NCI-H2196 treated with DMSO at 0.1 percent for 48 hours (cell line): ENCODE measurements around the gene LINC01488.

Source experiments
- DNase-seq: peaks from one replicate; lab custom pipeline; 2025; ENCODE audit not compliant: unreplicated experiment; lab: John Stamatoyannopoulos, UW

LINC01488 gene

DNA sequence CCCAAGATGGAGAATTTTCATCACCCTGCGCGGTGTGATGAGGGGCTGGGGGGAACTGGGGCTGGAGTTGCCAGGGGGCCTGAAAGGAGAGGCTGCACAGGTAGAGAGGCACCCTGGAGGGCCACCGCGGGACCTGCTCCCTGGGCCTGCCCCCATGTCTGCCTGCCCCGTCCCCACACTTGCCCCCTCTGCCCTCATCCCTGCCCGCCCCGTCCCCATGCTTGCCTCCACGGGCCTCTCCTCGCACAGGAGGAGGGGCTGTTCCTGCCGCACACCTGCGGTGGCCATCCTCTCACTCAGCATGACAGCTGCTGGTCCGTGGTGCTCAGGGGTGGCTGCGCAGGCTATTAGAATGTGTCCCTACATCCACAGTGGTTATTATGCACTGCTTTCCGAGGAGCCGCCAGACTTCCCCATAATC, 43.5 kb downstream of the LINC01488 start:
- no peak for DNase-seq

DNA sequence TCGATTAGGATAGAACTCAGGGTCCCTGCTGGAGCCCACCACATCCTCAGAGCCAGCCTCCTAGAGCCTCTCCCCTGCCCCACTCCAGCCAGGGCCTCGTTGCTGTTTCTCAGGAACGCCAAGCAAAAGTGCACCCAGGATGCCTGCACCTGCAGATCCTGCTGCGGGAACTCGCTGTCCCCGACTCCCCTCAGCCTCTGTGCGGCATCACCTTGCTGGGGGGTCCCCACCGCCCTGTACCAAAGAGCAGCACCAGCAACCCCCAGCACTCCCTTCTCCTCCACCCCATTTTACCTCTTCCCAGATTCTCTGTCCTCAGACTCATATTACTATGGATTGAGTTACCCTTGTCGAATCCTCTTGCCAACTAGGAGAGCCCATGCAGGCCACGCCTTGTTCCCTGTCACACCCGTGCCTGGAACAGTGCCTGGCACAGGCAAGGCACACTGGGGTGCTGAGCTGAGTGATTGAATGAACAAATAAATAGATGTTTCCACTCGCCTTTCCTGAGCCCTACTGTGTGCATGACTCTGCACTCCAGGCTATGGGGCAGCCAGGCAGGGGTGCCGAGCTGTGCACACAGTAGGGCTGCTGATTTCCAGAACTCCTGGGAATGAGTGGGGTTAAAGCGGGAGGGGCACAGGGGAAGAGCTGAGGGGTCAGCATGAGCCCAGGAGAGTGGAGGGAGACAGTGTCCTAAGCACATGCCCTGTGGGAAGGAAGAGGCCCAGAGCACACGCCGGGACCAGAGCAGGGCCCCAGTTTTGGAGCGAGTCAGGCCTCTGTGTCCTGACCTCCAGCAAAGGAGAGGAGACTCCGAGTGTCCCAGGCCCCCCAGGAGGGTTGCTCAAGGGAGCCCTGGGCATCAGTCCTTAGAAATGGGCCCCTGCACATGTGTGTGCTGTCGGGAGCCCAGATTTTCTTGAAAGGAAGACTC, 44.3 kb downstream of the LINC01488 start:
- DNase-seq: no peak

DNA sequence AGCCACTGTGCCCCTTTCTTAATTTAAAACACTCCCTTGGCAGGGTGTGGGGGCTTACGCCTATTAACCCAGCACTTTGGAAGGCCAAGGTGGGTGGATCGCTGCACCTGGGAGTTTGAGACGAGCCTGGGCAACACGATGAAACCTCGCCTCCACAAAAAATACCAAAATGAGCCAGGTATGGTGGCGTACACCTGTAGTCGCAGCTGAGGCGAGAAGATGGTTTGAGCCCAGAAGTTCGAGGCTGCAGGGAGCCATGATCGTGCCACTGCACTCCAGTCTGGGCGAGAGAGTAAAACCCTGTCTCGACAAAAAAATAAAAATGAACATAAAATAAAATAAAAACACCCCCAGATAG, 45.0 kb downstream of the LINC01488 start:
- DNase-seq: no peak

GRCh38 chr11:69529001-69529400, 47.5 kb downstream of the LINC01488 start:
- DNase-seq: no peak

DNA sequence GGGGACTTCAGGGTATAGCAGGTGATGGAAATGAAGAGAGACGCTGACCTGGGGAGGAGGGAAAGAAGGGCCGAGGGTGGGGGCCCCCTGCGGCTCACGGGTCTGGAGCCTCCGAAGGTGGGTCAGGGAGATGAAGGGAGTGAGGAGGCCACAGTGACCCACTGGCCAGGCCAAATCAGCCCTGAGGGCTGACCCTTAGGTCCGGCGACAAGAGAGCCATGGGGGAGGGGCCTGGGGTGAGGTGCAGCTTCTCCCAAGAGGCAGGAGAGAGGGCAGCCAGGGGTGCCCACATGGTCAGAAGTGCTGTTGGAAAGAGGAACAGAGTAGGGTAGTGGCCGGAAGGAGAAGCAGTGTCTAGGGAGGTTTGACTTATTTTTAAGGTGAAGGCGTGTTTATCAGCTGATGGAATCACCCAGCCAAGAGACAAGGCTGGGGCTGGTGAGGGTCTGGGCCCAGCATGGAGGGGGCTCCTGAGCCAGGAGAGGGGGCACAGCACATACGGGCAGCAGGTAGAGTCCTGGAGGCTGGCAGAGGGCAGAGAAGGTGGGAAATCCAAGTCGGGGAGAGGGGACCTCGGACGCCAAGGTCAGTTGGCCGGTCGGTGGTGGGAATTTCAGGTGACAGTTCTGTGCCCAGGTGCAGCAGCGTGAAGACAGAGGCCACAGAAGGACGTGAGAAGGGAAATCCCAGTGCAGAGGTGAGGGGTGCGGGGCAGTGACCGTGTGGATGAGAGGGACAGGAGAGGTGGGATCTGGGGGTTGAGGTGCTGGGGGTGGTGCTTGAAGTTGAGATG, 49.0 kb downstream of the LINC01488 start:
- DNase-seq: no peak

DNA sequence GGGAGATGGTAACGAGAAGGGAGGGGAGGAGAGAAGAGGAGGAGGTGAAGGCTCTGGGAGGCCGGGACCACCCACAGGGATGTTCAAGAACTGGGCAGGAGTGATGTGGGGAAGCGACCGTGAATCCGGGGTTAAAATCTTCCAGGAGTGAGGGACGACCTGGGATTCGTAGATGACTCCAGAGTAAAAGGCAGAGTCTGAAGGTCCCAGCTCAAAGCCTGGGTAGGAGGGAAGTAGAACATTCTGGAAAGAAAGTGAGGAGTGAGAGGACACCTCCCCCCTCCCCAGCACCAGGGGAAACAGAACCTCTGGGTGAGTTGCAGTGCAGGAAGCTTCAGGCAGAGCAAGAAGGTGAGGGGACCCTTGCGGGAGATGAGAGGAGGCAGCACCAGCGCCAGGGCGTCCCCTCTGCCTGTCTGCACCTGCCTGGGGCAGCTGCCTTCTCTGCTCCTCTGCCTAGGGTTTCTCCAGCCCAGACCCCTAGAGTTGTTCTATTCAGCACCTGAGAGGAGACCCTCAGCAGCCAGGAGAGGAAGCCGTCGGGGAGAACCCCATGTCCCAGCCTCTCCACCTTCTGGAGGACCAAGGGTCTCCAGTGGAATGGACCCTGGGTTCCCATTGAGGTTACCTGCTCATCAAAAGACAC, 49.7 kb downstream of the LINC01488 start:
- DNase-seq: no peak

DNA sequence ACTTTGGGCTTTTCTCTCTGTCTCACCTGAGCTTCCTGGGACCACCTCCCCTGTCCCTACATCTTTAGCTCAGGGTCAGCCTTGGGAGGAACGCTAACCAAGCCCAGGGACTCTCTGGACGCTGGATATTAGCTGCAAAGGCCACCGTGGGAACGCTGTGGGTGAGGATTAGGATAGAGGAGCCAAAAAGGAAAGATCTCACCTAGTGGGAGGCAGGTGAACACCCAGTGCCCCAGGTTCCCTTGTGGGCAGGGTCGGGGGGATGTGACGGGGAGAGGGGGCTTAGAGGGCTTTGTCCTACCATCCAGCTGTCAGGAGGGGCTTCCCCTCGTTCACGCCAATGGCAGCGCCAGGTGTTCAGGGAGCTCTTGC, 50.2 kb downstream of the LINC01488 start:
- DNase-seq: no peak

- no peak for DNase-seq
Measured at GRCh38 chr11:69533296-69534165, 52.1 kb downstream of the LINC01488 start.

GRCh38 chr11:69534166-69534530, 52.7 kb downstream of the LINC01488 start:
- DNase-seq: no peak

GRCh38 chr11:69535908-69536307, 54.4 kb downstream of the LINC01488 start:
- no peak for DNase-seq

- DNase-seq: no peak
Measured at GRCh38 chr11:69536406-69536805, 54.9 kb downstream of the LINC01488 start.

- no peak for DNase-seq
Measured at GRCh38 chr11:69537126-69537525, 55.7 kb downstream of the LINC01488 start.

- no peak for DNase-seq
Measured at GRCh38 chr11:69537855-69538640, 56.6 kb downstream of the LINC01488 start.

GRCh38 chr11:69538854-69539253, 57.4 kb downstream of the LINC01488 start:
- no peak for DNase-seq

DNA sequence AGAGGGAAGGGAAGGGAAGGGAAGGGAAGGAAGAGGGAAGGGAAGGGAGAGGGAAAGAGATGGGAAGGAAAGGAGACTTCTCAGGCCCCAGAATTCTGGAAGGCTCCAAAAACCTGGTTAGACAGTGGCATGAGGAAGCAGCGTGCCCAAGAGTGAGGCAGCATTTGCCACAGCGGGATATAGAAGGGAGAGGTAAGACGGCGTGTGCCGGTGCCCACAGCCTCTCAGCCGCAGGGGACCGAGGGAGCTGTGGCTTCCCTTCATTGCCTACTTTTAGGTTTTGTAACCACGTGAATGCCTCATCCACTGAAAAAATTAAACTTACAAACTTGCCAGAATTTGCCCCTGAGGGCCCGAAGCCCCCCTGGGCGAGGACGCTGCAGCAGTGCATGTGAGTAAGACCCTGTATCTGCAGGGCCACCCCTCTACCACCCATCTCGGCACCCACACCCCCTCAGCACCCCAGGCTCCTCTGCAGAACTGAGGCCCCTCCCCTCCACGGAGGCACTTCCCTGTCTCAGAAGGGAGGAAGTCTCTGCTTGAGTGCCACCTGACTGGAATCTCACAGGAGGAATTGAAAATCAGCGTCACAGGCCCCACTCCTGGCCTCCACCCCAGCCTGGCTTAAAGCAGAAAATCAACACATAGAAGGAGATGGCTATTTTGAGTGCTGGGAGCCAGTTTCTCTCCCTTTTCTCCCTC, 58.1 kb downstream of the LINC01488 start:
- no peak for DNase-seq

DNA sequence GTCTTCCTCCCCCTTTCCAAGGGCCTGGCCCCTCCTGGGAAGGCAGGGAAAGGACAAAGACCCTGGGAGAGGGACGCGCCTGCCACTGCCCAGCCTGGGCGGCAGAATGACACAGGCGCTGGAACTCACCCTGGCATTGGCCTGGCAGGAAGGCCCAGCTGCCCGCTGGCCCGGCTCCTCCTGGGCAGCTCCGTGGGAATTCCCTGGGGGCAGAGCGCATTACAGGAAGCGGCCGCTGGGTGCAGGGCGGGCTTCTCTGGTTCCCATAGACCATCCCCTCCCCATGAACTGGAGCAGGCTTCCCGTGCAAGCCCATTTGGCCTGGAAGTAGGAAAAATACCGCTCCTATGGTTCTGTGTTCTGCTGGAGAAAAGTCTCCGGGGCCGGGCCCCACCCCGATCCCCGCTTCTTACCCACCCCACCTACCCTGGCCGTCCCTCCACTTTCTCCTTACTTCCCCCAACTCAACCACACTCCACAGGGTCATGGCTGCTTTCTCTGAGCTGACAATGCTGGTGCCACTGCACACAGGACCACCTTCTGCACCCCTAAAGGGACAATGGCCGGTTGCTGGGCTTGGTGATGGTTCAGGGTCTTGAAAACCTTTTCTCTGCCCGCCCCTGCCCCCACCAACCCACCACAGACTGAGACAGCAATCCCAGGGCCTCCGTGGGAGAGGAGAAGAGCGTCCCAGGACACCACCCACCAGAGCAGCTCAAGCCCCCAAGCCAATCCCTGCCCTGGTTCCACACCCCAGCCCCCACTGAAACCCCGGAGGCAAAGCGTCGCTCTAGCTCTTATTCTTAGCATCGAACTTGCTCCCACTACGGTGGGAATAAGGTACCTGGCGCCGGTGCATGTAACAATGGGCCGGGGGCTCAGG, 58.9 kb downstream of the LINC01488 start:
- no peak for DNase-seq

DNA sequence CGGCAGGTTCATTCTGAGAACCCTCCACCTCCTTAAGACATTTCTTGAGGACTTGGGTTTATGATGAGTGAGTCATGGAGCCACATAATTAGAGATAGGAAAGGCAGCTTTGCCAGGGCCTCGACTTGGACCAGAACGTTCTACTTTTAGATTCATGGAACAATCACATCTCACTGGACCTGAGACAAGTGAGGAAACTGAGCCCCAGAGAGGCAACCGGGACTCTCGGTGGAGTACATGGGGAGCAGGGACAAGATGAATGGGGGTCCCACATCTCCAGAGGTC, 59.5 kb downstream of the LINC01488 start:
- DNase-seq: no peak

DNA sequence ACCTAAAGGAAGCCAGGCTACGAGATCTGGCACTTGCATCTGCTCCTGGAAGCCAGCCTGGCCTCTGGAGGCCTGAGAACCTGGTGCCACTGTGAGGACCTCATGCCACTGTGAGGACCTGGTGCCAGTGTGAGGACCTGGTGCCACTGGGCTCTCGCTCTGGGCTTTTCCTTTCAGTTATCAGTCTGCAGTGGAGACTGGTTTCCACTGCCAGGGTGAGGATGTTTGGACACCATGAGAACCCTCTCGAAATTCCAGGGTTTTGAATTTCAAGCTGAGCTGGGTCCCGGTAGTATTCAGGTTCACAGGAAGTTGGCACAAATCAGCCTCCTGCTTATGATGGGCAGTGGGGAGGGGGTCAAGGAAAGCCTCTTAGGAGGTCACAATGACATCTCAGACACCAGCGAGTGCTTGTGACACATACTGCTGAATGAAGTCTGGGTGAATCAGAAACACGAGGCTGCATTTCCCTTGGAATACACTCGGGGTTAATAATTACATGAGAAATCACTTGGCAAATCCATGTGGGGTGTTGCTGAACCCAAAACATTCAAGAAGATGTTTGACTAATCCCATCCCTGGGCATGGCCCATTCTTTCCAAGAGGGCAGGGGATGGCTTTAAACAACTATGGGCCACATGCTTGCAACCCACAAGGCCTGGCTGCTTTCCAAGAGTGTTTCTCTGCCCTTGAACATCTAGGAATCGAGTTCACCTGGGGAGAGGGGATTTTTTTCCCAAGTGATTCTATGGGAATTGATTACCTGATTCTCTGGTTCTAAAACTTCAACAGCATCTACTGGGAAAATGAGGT, 60.2 kb downstream of the LINC01488 start:
- DNase-seq: no peak
